ENCODE results near the gene ITIH4. TPM values are rescaled to one million over a fixed set of nuclear protein-coding genes. Genes with fewer than 3 reads are reported as not detected.

ITIH4 gene
- polyA plus RNA-seq, 3 donors = 0.59 to 47.7 TPM; not detected in 1

DNA sequence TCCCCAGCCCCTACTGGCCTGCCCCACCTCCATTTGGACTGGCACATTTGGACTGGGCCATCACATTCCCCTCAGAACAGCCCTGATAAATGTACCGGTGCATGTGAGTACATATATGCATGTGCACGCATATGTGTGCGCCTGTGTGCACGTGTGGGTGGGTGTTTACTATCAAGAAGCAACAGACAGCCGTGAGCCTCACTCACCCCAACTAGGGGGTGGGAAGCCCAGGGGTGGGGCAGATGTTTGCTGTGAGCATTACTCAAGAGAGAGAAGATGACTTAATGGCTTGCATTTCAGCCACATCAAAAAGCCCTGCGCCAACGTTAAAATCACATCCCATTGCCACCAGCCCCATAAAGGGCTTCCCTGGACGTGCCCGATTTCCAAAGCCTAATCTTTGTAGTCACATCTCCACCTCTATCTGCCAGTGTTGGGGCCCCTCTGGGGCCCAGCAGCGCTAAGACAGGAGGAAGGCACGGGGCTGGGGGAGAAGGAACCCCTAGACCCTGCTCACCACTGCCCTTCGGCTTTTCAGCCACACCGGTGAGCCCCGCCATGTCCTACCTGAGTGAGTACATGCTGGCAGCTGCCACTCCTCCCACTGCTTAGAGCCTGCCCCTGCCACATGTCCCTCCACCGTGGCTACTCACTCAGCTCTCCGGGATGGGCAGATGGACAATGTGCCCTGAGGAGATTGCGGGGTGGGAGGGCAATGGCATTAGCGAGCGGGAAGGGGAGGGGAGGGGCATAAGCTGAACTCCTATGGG lies 25.0 kb downstream of the ITIH4 start:
- H3K36me3 ChIP-seq (replicated peaks in 1 of 2; ENCODE audit: control insufficient read depth in 1 of 2, insufficient read depth in 2 of 2, low read length in 2 of 2) = no peaks in the 10 kb centered on the region
- no peaks in the 10 kb centered on the region for H3K36me3 Mint-ChIP-seq
- no peaks in the 10 kb centered on the region for H3K79me2 ChIP-seq (ENCODE audit: insufficient read depth, low read length)
- no peak overlapping the region for H3K4me3 Mint-ChIP-seq
- H2AFZ ChIP-seq (ENCODE audit: insufficient read depth, low read depth, low read length, poor library complexity, severe bottlenecking) = no peak overlapping the region
- H3K4me2 ChIP-seq (replicated peaks; ENCODE audit: extremely low read depth, low read length, poor library complexity, severe bottlenecking) = no peak overlapping the region
- no peaks in the 10 kb centered on the region for H3K9me3 Mint-ChIP-seq
- no peaks in the 10 kb centered on the region for H3K27me3 ChIP-seq (ENCODE audit: control insufficient read depth in 2 of 2, insufficient read depth in 2 of 2, low read length in 2 of 2)
- H3K4me1 Mint-ChIP-seq = peaks cover 5% of the 10 kb centered on the region
- H3K4me1 ChIP-seq (ENCODE audit: control insufficient read depth in 1 of 2, insufficient read depth in 2 of 2, low read length in 2 of 2) = no peaks in the 10 kb centered on the region
- no peak overlapping the region for H3K27ac Mint-ChIP-seq
- H3K27ac ChIP-seq (ENCODE audit: low read depth in 1 of 2, low read length in 2 of 2) = no peak overlapping the region
- no peaks in the 10 kb centered on the region for H4K20me1 ChIP-seq (ENCODE audit: insufficient read depth, low read length)
- no peak overlapping the region for H3K4me3 ChIP-seq (replicated peaks in 1 of 3; ENCODE audit: low read depth in 2 of 3, low read length in 3 of 3)
- peaks cover 0 to 3% (median 3%) of the 10 kb centered on the region in 3 donors for H3K27me3 Mint-ChIP-seq (ENCODE audit: low read depth in 3 of 3)
- TF ChIP-seq CTCF (IDR thresholded peaks at IDR 0.05) = no peak
- intact Hi-C loops (cut with micrococcal nuclease) = no loop called here
- DNase-seq = no peak
- no peak overlapping the region for H3K9ac ChIP-seq (ENCODE audit: insufficient read depth, low read length, poor library complexity, severe bottlenecking)
- WGBS (ENCODE audit: insufficient coverage) = 96% methylated on average over 4 of the region's 19 CpGs
- no peaks in the 10 kb centered on the region for H3K9me3 ChIP-seq (replicated peaks in 1 of 2; ENCODE audit: control insufficient read depth in 1 of 2, insufficient read depth in 1 of 2, low read length in 2 of 2)

DNA sequence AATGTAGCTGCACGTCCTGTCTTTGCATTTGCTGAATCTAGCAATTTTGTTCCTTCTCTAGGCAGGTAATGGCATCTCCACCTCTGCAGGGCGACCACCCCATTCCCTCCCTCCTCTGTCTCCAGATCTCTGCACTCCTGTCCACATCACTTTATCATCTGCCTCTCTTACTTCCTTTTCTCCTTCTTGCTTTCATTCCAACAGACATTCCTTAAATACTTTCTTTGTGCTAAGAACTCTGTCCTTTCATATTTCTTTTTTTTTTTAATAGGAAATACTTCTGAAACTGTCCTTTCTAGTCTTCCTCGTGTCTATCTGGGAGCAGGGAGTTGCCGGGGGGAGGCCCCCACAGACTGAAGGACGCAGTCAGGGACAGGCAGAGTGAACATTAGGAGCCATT lies 28.6 kb downstream of the ITIH4 start:
- no peaks in the 10 kb centered on the region for H3K27me3 ChIP-seq (ENCODE audit: control insufficient read depth in 2 of 2, insufficient read depth in 2 of 2, low read length in 2 of 2)
- Mint-ChIP-seq H3K4me1 (no peaks in the 10 kb centered on the region), H3K9me3 (no peaks in the 10 kb centered on the region), H3K27me3 (ENCODE audit: low read depth in 3 of 3) (peaks cover 1 to 3% (median 3%) of the 10 kb centered on the region in 3 donors), H3K36me3 (no peaks in the 10 kb centered on the region), H3K27ac (no peak overlapping the region), H3K4me3 (no peak overlapping the region)
- no peaks in the 10 kb centered on the region for H3K36me3 ChIP-seq (replicated peaks in 1 of 2; ENCODE audit: control insufficient read depth in 1 of 2, insufficient read depth in 2 of 2, low read length in 2 of 2)
- H3K79me2 ChIP-seq (ENCODE audit: insufficient read depth, low read length) = no peaks in the 10 kb centered on the region
- WGBS (ENCODE audit: insufficient coverage) = 84% methylated on average over 5 of the region's 5 CpGs
- TF ChIP-seq CTCF (IDR thresholded peaks at IDR 0.05) = no peak
- intact Hi-C loops (cut with micrococcal nuclease) = loop anchor here in 1 of 2 donors (5.0 kb wide), 1 partner anchor 60 kb away; no protein-coding TSS in a partner anchor
- no peak overlapping the region for H3K4me3 ChIP-seq (replicated peaks in 1 of 3; ENCODE audit: low read depth in 2 of 3, low read length in 3 of 3)
- no peak overlapping the region for H2AFZ ChIP-seq (ENCODE audit: insufficient read depth, low read depth, low read length, poor library complexity, severe bottlenecking)
- no peak overlapping the region for H3K4me2 ChIP-seq (replicated peaks; ENCODE audit: extremely low read depth, low read length, poor library complexity, severe bottlenecking)
- H3K9me3 ChIP-seq (replicated peaks in 1 of 2; ENCODE audit: control insufficient read depth in 1 of 2, insufficient read depth in 1 of 2, low read length in 2 of 2) = no peaks in the 10 kb centered on the region
- no peak overlapping the region for H3K9ac ChIP-seq (ENCODE audit: insufficient read depth, low read length, poor library complexity, severe bottlenecking)
- H3K27ac ChIP-seq (ENCODE audit: low read depth in 1 of 2, low read length in 2 of 2) = no peak overlapping the region
- H4K20me1 ChIP-seq (ENCODE audit: insufficient read depth, low read length) = no peaks in the 10 kb centered on the region
- no peaks in the 10 kb centered on the region for H3K4me1 ChIP-seq (ENCODE audit: control insufficient read depth in 1 of 2, insufficient read depth in 2 of 2, low read length in 2 of 2)
- DNase-seq = no peak
